Endothelial cell (in vitro differentiated cells): ENCODE data around the gene SLC2A4. TPM values are rescaled to one million over a fixed set of nuclear protein-coding genes. Genes with fewer than 3 reads are reported as not detected.
"Not testable (repeated sequence)": the region's sequence is repeated elsewhere in the genome, so short reads cannot be mapped to it uniquely, and the experiment has no call there.

ENCODE experiments used
- DNase-seq: peaks from one replicate; pipeline ENCODE4 v3.0.0; 2021; ENCODE audit warnings: low spot score
- H3K27ac Mint-ChIP-seq: one replicate; pipeline ENCODE4 v1.8.0; 2021; ENCODE audit warnings: mixed read lengths, inconsistent platforms; ENCODE audit not compliant: unreplicated experiment
- H3K27me3 Mint-ChIP-seq: one replicate; pipeline ENCODE4 v1.8.0; 2021; ENCODE audit warnings: mild to moderate bottlenecking, moderate library complexity, mixed read lengths, inconsistent platforms; ENCODE audit not compliant: unreplicated experiment
- H3K36me3 Mint-ChIP-seq: one replicate; pipeline ENCODE4 v1.8.0; 2021; ENCODE audit warnings: mild to moderate bottlenecking, low read depth, mixed read lengths, inconsistent platforms; ENCODE audit not compliant: unreplicated experiment
- H3K4me1 Mint-ChIP-seq: one replicate; pipeline ENCODE4 v1.8.0; 2021; ENCODE audit warnings: mild to moderate bottlenecking, mixed read lengths, inconsistent platforms; ENCODE audit not compliant: unreplicated experiment
- H3K4me3 Mint-ChIP-seq: one replicate; pipeline ENCODE4 v1.8.0; 2021; ENCODE audit warnings: mild to moderate bottlenecking, mixed read lengths, inconsistent platforms; ENCODE audit not compliant: unreplicated experiment
- H3K9me3 Mint-ChIP-seq: one replicate; pipeline ENCODE4 v1.8.0; 2021; ENCODE audit warnings: mixed read lengths, inconsistent platforms; ENCODE audit not compliant: unreplicated experiment
- total RNA-seq: library from RNA; stranded (reverse); fragmentation: NEBNext Ultra II Directional; extraction: Animal tissue kit (Norgen Biotek cat#: 25700); gene quantifications from one replicate; pipeline ENCODE4 v1.2.1, GENCODE V29; 2021; ENCODE audit not compliant: unreplicated experiment
- TF ChIP-seq, protein P1 (sequence below): fragments of 200-600 bp; sonication (generic); IDR thresholded peaks from one replicate; pipeline ENCODE4 v1.5.0; 2021; ENCODE audit warnings: antibody characterized with exemption; ENCODE audit not compliant: unreplicated experiment

The SLC2A4 gene
- total RNA-seq, 1 donor from 2014 or later = 2.2 TPM

DNA sequence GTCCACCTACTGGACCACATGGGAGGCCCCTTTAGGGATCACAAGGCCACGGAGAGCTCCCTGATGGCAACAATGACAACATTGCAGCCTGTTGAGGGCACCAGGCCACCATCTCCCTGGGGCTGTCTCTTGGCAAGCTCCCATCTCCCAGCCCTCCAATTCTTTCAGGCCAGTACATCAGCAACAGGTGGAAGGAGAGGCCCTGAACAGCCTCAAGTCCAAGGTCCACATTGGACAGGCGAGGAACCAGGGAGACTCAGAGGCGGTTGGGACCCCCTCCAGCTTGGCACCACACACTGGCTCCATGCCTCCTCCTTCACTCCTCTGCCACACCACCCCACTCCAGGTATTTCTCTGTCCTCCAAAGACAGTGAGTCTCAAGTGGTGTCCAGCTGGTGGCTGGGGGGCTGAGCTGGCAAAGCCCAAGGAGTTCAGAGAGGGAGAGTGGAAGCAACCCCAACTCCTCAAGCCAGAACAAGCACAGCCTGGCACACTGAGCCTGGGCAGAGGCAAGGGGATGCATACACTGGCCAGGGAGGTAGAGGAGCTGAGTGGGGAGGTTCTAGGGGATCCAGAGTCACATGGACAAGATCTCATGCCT, 53.5 kb downstream of the SLC2A4 start:
- DNase-seq = no peak
- TF ChIP-seq, protein P1, sequence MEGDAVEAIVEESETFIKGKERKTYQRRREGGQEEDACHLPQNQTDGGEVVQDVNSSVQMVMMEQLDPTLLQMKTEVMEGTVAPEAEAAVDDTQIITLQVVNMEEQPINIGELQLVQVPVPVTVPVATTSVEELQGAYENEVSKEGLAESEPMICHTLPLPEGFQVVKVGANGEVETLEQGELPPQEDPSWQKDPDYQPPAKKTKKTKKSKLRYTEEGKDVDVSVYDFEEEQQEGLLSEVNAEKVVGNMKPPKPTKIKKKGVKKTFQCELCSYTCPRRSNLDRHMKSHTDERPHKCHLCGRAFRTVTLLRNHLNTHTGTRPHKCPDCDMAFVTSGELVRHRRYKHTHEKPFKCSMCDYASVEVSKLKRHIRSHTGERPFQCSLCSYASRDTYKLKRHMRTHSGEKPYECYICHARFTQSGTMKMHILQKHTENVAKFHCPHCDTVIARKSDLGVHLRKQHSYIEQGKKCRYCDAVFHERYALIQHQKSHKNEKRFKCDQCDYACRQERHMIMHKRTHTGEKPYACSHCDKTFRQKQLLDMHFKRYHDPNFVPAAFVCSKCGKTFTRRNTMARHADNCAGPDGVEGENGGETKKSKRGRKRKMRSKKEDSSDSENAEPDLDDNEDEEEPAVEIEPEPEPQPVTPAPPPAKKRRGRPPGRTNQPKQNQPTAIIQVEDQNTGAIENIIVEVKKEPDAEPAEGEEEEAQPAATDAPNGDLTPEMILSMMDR = no peak
- Mint-ChIP-seq H3K36me3 (no peaks in the 10 kb centered on the region), H3K4me1 (peaks cover 16% of the 10 kb centered on the region), H3K27me3 (peaks cover 3% of the 10 kb centered on the region), H3K9me3 (no peaks in the 10 kb centered on the region), H3K27ac (peak overlapping the region; percentile 57), H3K4me3 (no peak overlapping the region)

DNA sequence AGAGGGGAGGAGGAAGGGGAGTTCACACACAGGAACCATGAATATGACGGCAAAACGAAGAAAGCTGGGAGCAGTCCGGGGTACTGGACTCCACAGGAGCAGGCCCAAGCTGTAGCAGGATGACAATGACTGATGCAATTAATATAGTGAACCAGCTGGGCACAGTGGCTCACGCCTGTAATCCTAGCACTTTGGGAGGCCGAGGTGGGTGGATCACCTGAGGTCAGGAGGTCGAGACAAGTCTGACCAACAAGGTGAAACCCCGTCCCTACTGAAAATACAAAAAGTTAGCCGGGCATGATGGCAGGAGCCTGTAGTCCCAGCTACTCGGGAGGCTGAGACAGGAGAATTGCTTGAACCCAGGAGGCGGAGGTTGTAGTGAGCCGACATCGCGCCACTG, 54.2 kb downstream of the SLC2A4 start:
- H3K36me3 Mint-ChIP-seq = not testable (repeated sequence)

GRCh38 chr17:7336240-7337175, 55.0 kb downstream of the SLC2A4 start, which contains the start of gene ACAP1:
Gene ACAP1, plus strand, starts transcription at chr17:7336529. Its CDS starts 206 bp downstream, at chr17:7336735.
- Mint-ChIP-seq H3K9me3 (no peaks in the 10 kb centered on the region), H3K27ac (peak within 1 kb of the TSS; percentile 57), H3K27me3 (peaks cover 2% of the 10 kb centered on the region), H3K4me1 (peaks cover 15% of the 10 kb centered on the region), H3K36me3 (no peaks in the 10 kb centered on the region), H3K4me3 (no peak within 1 kb of the TSS)
- TF ChIP-seq, protein P1 = no peak
- peak; percentile 13 for DNase-seq

More for the DNA sequence above, 54.2 kb downstream of the SLC2A4 start:
- Mint-ChIP-seq H3K4me1 (peaks cover 15% of the 10 kb centered on the region), H3K27ac (peak overlapping the region; percentile 57)
- not testable (repeated sequence) for DNase-seq, H3K27me3 Mint-ChIP-seq, H3K4me3 Mint-ChIP-seq, H3K9me3 Mint-ChIP-seq

- H3K36me3 Mint-ChIP-seq, H3K27me3 Mint-ChIP-seq, DNase-seq, H3K9me3 Mint-ChIP-seq, H3K4me3 Mint-ChIP-seq: not testable (repeated sequence)
- Mint-ChIP-seq H3K27ac (peak overlapping the region; percentile 15), H3K4me1 (peaks cover 15% of the 10 kb centered on the region)
These were observed 56.1 kb downstream of the SLC2A4 start for GRCh38 chr17:7337600-7337999.

Other genes starting within 250 kb of the SLC2A4 start
- gene SLC16A13, start 245.7 kb upstream of the SLC2A4 start, total RNA-seq = 25.8 TPM
- gene SLC16A11, start 237.6 kb upstream of the SLC2A4 start, total RNA-seq = 0.33 TPM
- gene CLEC10A, start 201.5 kb upstream of the SLC2A4 start, total RNA-seq = 30.4 TPM
- 0.41 TPM for gene ASGR2, start 166.9 kb upstream of the SLC2A4 start, total RNA-seq
- gene ASGR1, start 102.3 kb upstream of the SLC2A4 start, total RNA-seq = 23.9 TPM
- 44.3 TPM for gene DLG4, start 61.9 kb upstream of the SLC2A4 start, total RNA-seq
- gene ACADVL, start 61.8 kb upstream of the SLC2A4 start, total RNA-seq = 281 TPM
- gene DVL2, start 47.2 kb upstream of the SLC2A4 start, total RNA-seq = 58.2 TPM
- gene PHF23, start 42.3 kb upstream of the SLC2A4 start, total RNA-seq = 80.9 TPM
- gene GABARAP, start 39.3 kb upstream of the SLC2A4 start, total RNA-seq = 418 TPM
- 148 TPM for gene CTDNEP1, start 30.0 kb upstream of the SLC2A4 start, total RNA-seq
- 36.9 TPM for gene ELP5, start 29.5 kb upstream of the SLC2A4 start, total RNA-seq
- gene CLDN7, start 19.2 kb upstream of the SLC2A4 start, total RNA-seq = 65.7 TPM
- gene YBX2, start 12.9 kb downstream of the SLC2A4 start, total RNA-seq = 14.6 TPM
- gene EIF5A, start 25.9 kb downstream of the SLC2A4 start, total RNA-seq = 362 TPM
- 56.8 TPM for gene GPS2, start 33.6 kb downstream of the SLC2A4 start, total RNA-seq
- 55.7 TPM for gene NEURL4, start 47.6 kb downstream of the SLC2A4 start, total RNA-seq
- 5.5 TPM for gene ACAP1, start 54.8 kb downstream of the SLC2A4 start, total RNA-seq
- 4.8 TPM for gene KCTD11, start 70.4 kb downstream of the SLC2A4 start, total RNA-seq
- not detected for gene TMEM95, start 73.4 kb downstream of the SLC2A4 start, total RNA-seq
- 1.7 TPM for gene TNK1, start 99.4 kb downstream of the SLC2A4 start, total RNA-seq
- gene PLSCR3, start 112.8 kb downstream of the SLC2A4 start, total RNA-seq = 74.2 TPM
- 94.7 TPM for gene TMEM256, start 122.4 kb downstream of the SLC2A4 start, total RNA-seq
- gene NLGN2, start 126.1 kb downstream of the SLC2A4 start, total RNA-seq = 54.8 TPM
- gene SPEM1, start 138.6 kb downstream of the SLC2A4 start, total RNA-seq = 0.38 TPM
- 0.15 TPM for gene SPEM2, start 143.9 kb downstream of the SLC2A4 start, total RNA-seq
- gene SPEM3, start 147.1 kb downstream of the SLC2A4 start, total RNA-seq = not detected
- gene TMEM102, start 153.7 kb downstream of the SLC2A4 start, total RNA-seq = 6.1 TPM
- 19.7 TPM for gene FGF11, start 157.8 kb downstream of the SLC2A4 start, total RNA-seq
- gene CHRNB1, start 163.3 kb downstream of the SLC2A4 start, total RNA-seq = 11.8 TPM
- gene ZBTB4, start 197.9 kb downstream of the SLC2A4 start, total RNA-seq = 21.5 TPM
- not detected for gene SLC35G6, start 199.7 kb downstream of the SLC2A4 start, total RNA-seq
- gene POLR2A, start 202.6 kb downstream of the SLC2A4 start, total RNA-seq = 198 TPM